WTC11 (cell line): ENCODE measurements around the gene CXCL8.

Source experiments
- ATF2 ChIP-seq: sonication (generic); formaldehyde crosslinking; IDR thresholded peaks from 2 replicates; pipeline ENCODE4 v1.8.1; 2022; ENCODE audit warnings: low read depth, missing genetic modification reagents, borderline replicate concordance
- ATF3 ChIP-seq: sonication (generic); formaldehyde crosslinking; conservative IDR thresholded peaks from 2 replicates; pipeline ENCODE4 v1.8.1; 2022; ENCODE audit warnings: mild to moderate bottlenecking, missing genetic modification reagents
- CTCF ChIP-seq: fragments of 200-600 bp; IDR thresholded peaks from 2 replicates; pipeline ENCODE4 v1.8.0; 2022; ENCODE audit warnings: antibody characterized with exemption
- ELF4 ChIP-seq: sonication (generic); formaldehyde crosslinking; IDR thresholded peaks from 2 replicates; pipeline ENCODE4 v1.8.1; 2022; ENCODE audit warnings: low read depth, mild to moderate bottlenecking, moderate library complexity, missing genetic modification reagents
- FOXP1 ChIP-seq: sonication (generic); formaldehyde crosslinking; IDR thresholded peaks from 2 replicates; pipeline ENCODE4 v1.8.0; 2022; ENCODE audit warnings: missing genetic modification reagents, mild to moderate bottlenecking, moderate library complexity, borderline replicate concordance
- HMGA2 ChIP-seq: fragments of 250-450 bp; sonication (Bioruptor Pico); IDR thresholded peaks from 2 replicates; pipeline ENCODE4 v1.4.0; 2021; ENCODE audit warnings: mild to moderate bottlenecking, moderate library complexity
- PRDM15 ChIP-seq: sonication (generic); formaldehyde crosslinking; IDR thresholded peaks from 2 replicates; pipeline ENCODE4 v1.8.0; 2022; ENCODE audit warnings: missing genetic modification reagents
- ZSCAN18 ChIP-seq: fragments of 250-450 bp; sonication (Bioruptor Pico); IDR thresholded peaks from 2 replicates; pipeline ENCODE4 v2.1.2; 2022; ENCODE audit warnings: mild to moderate bottlenecking, moderate library complexity

- TF ChIP-seq ZSCAN18 (CRISPR knock-in tag) = no peak
- no peak for TF ChIP-seq HMGA2
- no peak for TF ChIP-seq CTCF
- no peak for TF ChIP-seq FOXP1
- no peak for TF ChIP-seq ELF4 (CRISPR knock-in tag)
- no peak for TF ChIP-seq PRDM15
- TF ChIP-seq ATF3 (CRISPR knock-in tag) = no peak
- no peak for TF ChIP-seq ATF2 (CRISPR knock-in tag)
These were observed 24.9 kb downstream of the CXCL8 start for GRCh38 chr4:73765296-73765695.
